Testis (tissue), 2 donors: Measurements from ENCODE around the gene KDM4C.

Experiments
- POLR2A ChIP-seq: fragments of 450-650 bp; IDR thresholded peaks from one replicate; pipeline ENCODE4 v1.6.1; 2017; ENCODE audit warnings: antibody characterized with exemption, mild to moderate bottlenecking, moderate library complexity
- TF ChIP-seq, protein P1 (sequence below), 3 experiments: fragments of 450-650 bp in 2 of 3; fragments of 200-600 bp in 1 of 3; sonication (generic) in 1 of 3; IDR thresholded peaks; one replicate each; pipeline ENCODE4 v1.5.1; 2016 to 2019; ENCODE audit warnings: antibody characterized with exemption in 3 of 3, mild to moderate bottlenecking in 2 of 3, moderate library complexity in 1 of 3

DNA sequence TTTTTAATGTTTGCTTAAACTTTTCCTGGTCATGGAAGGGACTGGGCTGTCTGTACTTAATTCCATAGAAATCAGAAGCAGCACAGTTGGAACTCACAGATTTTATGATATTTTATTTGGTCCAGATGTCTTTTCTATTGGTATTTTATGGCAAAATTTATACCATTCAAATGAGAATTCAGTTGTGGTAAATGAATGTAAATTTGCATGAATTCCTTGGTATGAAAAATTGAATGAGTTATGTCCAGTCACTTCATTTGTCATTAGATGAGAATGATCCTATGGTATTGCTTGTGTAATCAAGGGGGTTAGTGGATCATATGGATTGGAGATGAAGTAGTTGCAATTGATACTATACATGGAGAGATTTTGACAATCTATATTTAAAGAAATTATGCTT, 188.0 kb downstream of the KDM4C start:
- TF ChIP-seq, protein P1, sequence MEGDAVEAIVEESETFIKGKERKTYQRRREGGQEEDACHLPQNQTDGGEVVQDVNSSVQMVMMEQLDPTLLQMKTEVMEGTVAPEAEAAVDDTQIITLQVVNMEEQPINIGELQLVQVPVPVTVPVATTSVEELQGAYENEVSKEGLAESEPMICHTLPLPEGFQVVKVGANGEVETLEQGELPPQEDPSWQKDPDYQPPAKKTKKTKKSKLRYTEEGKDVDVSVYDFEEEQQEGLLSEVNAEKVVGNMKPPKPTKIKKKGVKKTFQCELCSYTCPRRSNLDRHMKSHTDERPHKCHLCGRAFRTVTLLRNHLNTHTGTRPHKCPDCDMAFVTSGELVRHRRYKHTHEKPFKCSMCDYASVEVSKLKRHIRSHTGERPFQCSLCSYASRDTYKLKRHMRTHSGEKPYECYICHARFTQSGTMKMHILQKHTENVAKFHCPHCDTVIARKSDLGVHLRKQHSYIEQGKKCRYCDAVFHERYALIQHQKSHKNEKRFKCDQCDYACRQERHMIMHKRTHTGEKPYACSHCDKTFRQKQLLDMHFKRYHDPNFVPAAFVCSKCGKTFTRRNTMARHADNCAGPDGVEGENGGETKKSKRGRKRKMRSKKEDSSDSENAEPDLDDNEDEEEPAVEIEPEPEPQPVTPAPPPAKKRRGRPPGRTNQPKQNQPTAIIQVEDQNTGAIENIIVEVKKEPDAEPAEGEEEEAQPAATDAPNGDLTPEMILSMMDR (IDR thresholded peaks at IDR 0.05): no peak
- no peak for TF ChIP-seq POLR2A
